ENCODE data around the gene DISC1. TPM values are rescaled to one million over a fixed set of nuclear protein-coding genes. Genes with fewer than 3 reads are reported as not detected.
"Not testable (repeated sequence)": the region's sequence is repeated elsewhere in the genome, so short reads cannot be mapped to it uniquely, and the experiment has no call there.

DISC1 gene
- total RNA-seq, 4 donors from 2014 or later = 7.1 to 33.4 (median 14.9) TPM

GRCh38 chr1:231666220-231666936, 39.8 kb downstream of the DISC1 start:
- intact Hi-C loops (cut with DNase I; ENCODE audit: low total_unique reads) = no loop called here
- no peaks in the 10 kb centered on the region for H3K27me3 ChIP-seq
- no peak for DNase-seq
- no peaks in the 10 kb centered on the region for H3K36me3 ChIP-seq
- H3K9me3 ChIP-seq = no peaks in the 10 kb centered on the region
- H3K4me1 ChIP-seq = no peaks in the 10 kb centered on the region
- no peak overlapping the region for H3K4me3 ChIP-seq
- no peak overlapping the region for H3K27ac ChIP-seq
- TF ChIP-seq CTCF (IDR thresholded peaks at IDR 0.05) = no peak
- TF ChIP-seq POLR2A (IDR thresholded peaks at IDR 0.05) = no peak

- Histone ChIP-seq H3K4me1 (no peaks in the 10 kb centered on the region), H3K4me3 (no peak overlapping the region), H3K27me3 (no peaks in the 10 kb centered on the region), H3K36me3 (no peaks in the 10 kb centered on the region), H3K27ac (no peak overlapping the region), H3K9me3 (no peaks in the 10 kb centered on the region)
- TF ChIP-seq POLR2A (IDR thresholded peaks at IDR 0.05) (no peak), CTCF (IDR thresholded peaks at IDR 0.05) (no peak)
- no peak for DNase-seq
- intact Hi-C loops (cut with DNase I; ENCODE audit: low total_unique reads) = no loop called here
Observed at GRCh38 chr1:231666937-231667608, 40.5 kb downstream of the DISC1 start.

- no peak overlapping the region for H3K4me3 ChIP-seq
- no peaks in the 10 kb centered on the region for H3K9me3 ChIP-seq
- no peak overlapping the region for H3K27ac ChIP-seq
- TF ChIP-seq CTCF (IDR thresholded peaks at IDR 0.05) = no peak
- no peak for TF ChIP-seq POLR2A (IDR thresholded peaks at IDR 0.05)
- intact Hi-C loops (cut with DNase I; ENCODE audit: low total_unique reads) = no loop called here
- no peaks in the 10 kb centered on the region for H3K4me1 ChIP-seq
- DNase-seq = no peak
- H3K27me3 ChIP-seq = no peaks in the 10 kb centered on the region
- H3K36me3 ChIP-seq = no peaks in the 10 kb centered on the region
Observed at GRCh38 chr1:231667896-231668506, 41.4 kb downstream of the DISC1 start.

- no peak for DNase-seq
- H3K27ac ChIP-seq = no peak overlapping the region
- intact Hi-C loops (cut with DNase I; ENCODE audit: low total_unique reads) = no loop called here
- no peaks in the 10 kb centered on the region for H3K36me3 ChIP-seq
- H3K9me3 ChIP-seq = no peaks in the 10 kb centered on the region
- no peaks in the 10 kb centered on the region for H3K4me1 ChIP-seq
- no peaks in the 10 kb centered on the region for H3K27me3 ChIP-seq
- TF ChIP-seq POLR2A (IDR thresholded peaks at IDR 0.05) = no peak
- H3K4me3 ChIP-seq = no peak overlapping the region
Observed at GRCh38 chr1:231668826-231669225, 42.2 kb downstream of the DISC1 start.

- H3K27me3 ChIP-seq; H3K9me3 ChIP-seq; H3K4me1 ChIP-seq; H3K27ac ChIP-seq; H3K4me3 ChIP-seq; intact Hi-C loops (cut with DNase I; ENCODE audit: low total_unique reads); H3K36me3 ChIP-seq; DNase-seq: not testable (repeated sequence)
Observed at GRCh38 chr1:231669864-231670621, 43.5 kb downstream of the DISC1 start.

All from uterus (tissue), 4 donors.